ENCODE data around the gene PEX16.
"Not testable (repeated sequence)": the region's sequence is repeated elsewhere in the genome, so short reads cannot be mapped to it uniquely, and the experiment has no call there.

Gene PEX16

GRCh38 chr11:45918331-45918941 lies 759 bp upstream of the PEX16 start:
- DNase-seq (ENCODE audit: low read depth) = no peak

DNA sequence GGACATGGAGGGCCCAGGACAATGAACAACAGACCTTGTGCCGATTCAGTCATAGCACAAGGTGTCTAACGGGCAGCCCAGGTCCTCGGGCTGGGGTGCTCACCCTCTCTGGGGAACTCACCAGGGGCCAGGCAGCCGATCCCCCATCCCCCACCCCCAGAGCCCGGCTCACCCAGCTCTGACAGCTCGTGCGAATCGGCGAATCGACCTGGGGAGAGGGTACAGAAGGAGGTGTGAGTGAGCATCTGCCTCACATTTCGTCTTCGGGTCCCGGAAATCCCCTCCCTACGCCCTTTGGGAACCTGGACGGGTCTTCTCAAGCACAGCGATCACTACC lies 423 bp downstream of the PEX16 start:
- no peak for DNase-seq (ENCODE audit: low read depth)

DNA sequence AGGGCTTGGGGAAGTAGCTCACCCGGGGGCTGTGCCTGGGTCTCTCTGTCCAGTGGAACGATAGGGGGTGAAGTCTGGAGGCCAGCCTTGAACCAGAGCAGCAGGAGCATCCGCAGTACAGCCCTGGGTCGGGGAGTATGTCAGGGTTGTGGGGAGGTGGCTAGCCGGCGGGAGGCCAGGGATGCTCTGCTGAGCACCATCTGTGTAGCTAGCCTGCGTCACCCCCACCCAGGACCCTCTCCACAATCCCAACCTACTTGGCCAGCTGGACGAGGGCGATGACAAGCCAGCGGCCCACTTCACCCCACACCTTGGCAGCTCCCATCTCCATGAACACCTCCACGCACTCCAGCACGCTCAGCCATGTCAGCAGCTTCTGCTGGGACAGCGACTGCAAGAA lies 2.2 kb downstream of the PEX16 start:
- DNase-seq (ENCODE audit: low read depth) = no peak

DNA sequence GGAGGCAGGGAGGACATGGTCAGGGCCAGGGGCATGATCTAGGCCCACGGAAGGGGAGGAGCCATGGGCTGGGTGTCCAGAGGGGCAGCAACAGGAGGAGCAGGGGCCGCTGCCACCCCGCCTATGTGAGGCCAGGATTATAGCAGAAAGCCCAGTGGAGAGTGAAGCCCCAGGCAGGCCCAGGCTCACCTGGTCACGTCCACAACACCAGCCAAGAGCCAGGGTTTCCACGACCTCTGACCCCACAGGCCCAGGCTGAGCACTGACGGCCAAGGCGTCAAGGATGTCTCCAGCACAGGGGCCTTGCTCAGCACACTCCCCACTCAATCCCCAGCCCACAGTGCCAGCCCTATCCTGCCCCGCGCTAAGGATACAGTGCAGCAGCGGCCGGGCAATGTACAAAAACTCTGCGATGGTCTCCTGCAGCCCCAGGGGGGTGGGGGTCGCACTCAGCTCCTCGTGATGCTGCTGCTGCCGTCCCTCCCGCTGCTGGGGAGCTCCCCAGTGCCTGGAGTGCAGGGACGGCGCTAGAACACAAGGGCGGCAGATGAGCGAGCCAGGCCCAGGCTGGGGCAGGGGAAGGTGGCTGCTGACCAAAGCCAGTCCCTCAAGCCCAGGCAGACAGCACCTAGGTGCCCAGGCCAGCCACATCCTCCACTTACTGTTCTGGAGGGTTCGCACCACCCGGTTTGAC lies 3.6 kb downstream of the PEX16 start:
- DNase-seq (ENCODE audit: low read depth) = no peak

DNA sequence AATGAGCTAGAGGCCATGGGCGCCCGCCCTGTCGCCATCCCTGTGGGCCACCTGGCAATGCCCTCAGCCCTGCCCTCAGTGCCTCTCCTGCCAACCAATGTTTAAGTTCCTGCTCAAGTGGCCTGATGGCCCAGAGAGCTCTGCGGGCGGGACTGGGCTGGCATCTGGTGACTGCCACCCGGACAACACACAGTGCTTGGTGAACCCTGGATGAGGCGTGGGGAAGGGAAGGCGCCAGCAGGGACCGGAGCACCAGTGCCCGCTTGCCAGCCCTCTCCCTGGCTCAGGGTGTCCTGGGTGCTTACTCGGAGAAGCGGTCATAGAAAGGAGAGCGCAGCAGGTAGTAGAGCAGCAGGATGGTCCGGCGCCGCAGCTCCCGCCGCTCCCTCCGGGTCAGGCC lies 4.2 kb downstream of the PEX16 start:
- no peak for DNase-seq (ENCODE audit: low read depth)

DNA sequence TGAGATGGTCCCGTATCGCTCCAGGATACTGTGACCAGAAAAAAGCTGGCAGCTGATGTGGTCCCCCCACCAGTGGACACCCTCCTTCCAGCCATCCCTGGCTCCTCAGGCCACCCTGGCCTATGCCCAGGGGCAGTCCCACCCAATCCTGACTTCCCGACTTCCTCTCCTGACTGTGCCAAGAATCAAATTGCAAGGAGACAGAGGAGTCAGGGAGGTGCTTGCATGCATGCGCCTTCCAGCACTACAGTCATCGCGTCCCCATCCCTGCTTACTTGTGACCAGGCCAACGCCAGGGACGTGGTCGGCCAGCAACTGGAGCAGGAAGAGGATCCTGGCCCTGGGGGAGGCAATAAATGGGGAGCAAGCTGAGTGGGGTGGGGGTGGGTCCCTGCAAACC lies 7.1 kb downstream of the PEX16 start:
- no peak for DNase-seq (ENCODE audit: low read depth)

DNA sequence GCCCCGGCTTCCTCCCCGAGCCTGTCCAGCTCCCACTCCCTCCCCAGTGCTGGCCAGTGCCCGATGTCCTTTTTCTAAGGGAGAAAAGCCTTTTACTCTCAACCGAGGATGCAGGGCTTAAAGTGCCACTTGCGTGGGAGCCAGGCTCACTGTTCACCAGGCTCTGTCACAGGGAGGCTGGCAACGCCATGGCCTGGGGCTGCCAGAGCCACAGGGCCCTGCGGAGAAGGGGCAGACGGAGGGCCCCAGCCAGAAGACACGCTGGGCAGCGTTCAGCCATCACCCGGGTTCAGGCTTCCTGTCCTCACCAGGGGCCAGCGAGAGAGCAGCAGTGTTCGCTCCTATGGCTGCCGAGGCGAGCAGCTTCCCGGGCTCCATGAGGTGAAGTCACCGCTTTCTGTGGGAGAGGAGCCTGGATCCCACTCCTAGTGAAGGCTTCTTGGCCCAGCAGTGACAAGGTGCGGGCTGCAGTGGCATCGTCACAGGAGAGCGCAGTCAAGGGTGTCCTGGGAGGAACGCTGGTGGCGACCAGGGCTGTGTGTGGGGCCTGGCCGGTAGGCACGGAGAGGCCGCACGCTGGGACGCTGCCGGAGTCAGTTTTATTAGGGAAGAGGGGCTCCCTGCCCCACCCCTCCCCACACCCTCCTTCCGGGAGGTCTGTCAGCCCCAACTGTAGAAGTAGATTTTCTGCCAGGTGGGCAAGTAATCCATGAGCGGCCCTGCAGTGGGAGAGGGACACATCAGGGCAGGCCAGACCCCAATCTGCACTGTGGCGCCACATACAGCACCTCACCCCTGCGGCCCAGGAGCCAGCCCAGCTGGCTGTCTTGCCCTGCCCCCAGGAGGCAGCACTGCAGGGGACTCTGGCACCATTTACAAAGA lies 7.8 kb downstream of the PEX16 start:
- no peak for DNase-seq (ENCODE audit: low read depth)

DNA sequence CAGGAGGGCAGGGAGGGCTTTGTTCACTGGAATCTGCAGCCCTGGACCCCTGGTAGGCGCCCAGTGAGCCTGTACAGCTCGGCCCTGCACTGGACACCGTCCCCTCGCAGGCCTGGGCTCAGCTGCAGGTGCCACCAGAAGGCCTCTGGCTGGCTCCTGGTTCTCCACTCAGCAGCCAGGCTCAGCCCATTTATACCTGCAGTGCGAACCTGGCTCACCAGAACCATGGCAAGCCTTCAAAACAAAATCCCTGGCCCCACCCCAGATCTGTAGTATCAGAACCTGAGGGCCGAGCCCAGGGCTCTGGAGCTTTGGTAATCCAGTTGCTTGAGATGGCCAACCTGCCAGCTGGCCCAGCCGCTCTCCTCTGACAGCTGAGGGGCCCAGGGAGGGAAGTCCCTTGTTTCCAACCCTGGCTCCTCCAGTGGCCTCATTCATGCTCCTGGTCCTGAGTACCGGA lies 9.7 kb downstream of the PEX16 start:
- DNase-seq (ENCODE audit: low read depth) = no peak

GRCh38 chr11:45906965-45907611 lies 10.6 kb downstream of the PEX16 start, which contains the start of gene FREY1:
Gene FREY1 (minus strand): TSS chr11:45907271. CDS start chr11:45907245, 26 bp downstream.
- DNase-seq (ENCODE audit: low read depth) = no peak

DNA sequence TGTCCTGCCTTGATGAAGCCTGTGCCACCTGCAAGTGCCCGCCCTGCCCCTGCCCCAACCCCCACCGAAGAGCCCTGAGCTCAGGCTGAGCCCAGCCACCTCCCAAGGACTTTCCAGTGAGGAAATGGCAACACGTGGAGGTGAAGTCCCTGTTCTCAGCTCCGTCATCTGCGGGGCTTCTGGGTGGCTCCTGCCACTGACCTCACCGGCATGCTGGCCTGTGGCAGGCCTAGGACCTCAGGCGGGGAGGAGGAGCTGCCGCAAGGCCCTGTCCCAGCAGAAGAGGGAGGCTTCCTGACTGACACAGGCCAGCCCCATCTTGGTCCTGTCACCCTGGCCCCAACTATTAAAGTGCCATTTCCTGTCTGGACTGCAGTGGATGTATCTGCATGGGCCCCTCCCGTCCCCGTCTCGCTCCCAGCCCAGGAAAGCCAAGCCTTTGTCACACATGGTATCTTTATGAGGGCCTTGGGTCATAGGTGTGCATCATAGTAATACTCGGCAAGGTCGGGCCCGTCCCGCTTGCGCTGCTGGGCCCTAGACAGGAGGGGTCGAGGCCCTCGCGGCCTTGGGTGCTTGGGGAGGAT lies 11.5 kb downstream of the PEX16 start:
- DNase-seq (ENCODE audit: low read depth) = no peak

DNA sequence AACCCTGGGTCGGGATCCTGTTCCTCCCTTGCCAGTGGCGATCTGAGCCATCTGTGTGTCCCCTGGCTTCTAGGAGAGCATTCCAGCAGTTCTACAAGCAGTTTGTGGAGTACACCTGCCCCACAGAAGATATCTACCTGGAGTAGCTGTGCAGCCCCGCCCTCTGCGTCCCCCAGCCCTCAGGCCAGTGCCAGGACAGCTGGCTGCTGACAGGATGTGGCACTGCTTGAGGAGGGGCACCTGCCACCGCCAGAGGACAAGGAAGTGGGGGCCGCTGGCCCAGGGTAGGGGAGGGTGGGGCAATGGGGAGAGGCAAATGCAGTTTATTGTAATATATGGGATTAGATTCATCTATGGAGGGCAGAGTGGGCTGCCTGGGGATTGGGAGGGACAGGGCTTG lies 12.1 kb downstream of the PEX16 start:
- DNase-seq (ENCODE audit: low read depth) = not testable (repeated sequence)

DNA sequence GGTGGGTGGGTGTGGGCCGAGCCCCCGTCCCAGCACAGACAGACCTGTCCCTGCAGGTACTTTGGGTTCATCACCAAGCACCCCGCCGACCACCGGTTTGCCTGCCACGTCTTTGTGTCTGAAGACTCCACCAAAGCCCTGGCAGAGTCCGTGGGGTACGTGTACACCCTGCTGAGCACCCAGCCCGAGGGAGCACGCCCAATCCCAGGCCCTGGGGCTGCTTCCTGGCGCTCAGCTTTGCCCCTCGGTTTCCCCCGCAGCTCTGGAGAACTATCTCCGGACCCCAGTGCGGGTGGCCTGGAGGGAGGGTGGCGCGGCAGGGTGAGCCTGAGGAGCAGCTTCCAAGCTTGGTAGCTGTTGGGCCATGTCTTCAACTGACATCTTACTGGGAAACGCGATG lies 12.6 kb downstream of the PEX16 start:
- DNase-seq (ENCODE audit: low read depth) = no peak

GRCh38 chr11:45904309-45904915 lies 13.3 kb downstream of the PEX16 start:
- DNase-seq (ENCODE audit: low read depth) = no peak

DNA sequence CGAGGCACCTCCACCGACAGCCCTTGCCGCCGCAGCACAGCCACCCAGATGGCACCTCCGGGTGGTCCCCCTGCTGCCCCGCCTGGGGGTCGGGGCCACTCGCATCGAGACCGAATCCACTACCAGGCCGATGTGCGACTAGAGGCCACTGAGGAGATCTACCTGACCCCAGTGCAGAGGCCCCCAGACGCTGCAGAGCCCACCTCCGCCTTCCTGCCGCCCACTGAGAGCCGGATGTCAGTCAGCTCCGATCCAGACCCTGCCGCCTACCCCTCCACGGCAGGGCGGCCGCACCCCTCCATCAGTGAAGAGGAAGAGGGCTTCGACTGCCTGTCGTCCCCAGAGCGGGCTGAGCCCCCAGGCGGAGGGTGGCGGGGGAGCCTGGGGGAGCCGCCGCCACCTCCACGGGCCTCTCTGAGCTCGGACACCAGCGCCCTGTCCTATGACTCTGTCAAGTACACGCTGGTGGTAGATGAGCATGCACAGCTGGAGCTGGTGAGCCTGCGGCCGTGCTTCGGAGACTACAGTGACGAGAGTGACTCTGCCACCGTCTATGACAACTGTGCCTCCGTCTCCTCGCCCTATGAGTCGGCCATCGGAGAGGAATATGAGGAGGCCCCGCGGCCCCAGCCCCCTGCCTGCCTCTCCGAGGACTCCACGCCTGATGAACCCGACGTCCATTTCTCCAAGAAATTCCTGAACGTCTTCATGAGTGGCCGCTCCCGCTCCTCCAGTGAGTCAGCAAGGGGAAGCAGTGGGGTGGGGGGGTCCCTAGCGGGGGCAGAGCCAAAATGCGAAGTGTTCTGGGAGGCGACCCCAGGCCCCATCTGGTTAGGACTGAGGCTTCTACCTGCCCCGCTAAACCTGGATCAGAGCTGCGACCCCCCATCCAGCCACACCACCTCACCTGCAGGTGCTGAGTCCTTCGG lies 15.0 kb downstream of the PEX16 start:
- no peak for DNase-seq (ENCODE audit: low read depth)

DNA sequence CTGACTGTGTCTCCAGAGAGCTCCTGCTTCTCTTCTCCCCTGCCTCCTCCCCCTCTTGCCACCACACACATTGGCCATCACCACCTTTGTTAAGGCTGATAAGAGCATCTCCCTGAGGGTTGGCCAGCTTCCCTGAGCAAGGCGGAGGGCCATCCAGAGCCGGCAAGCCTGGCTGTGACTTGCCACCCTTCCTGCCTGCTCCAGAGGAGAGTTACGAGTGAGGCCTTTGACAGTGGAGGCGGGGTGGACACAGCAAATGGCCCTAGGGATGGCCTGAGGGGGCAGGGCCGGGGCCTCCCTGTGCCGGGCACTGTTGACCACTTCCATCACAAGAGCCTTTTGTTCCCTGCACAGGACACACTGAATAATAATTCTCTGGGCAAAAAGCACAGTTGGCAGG lies 16.1 kb downstream of the PEX16 start:
- DNase-seq (ENCODE audit: low read depth) = no peak

DNA sequence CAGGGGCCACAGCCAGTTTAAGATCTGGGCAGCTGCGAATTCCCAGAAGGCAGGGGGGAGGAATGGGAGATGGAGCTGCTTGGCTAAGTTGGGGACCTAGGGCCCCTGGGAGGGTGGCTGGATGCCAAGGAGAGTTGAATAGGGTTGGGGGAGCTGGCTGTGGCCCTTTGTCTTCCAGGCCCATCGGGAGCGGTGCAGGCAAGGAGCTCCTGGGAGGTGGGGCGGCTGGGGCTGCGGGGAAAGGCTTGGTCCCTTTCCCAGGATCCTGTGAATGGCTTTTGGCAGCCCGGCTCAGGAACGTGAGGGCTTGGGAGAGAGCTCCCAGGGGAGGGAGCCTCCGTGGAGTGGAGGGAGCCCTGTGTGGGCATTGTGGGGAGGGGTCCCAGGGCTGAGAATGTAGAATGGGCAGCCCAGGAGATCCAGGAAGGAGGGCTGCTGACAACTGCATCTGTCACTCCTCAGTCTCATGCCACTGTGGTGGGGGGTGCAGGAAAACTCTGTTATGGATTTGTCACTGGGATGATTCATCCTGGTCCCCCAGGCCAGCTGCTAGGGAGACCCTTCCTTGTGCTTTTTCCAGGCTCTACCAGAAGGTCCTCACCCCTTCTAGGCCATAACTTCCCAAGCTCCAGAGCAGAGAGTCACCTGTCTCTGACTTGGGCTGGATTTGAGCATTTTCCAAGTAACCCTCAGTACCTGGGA lies 16.6 kb downstream of the PEX16 start:
- no peak for DNase-seq (ENCODE audit: low read depth)

DNA sequence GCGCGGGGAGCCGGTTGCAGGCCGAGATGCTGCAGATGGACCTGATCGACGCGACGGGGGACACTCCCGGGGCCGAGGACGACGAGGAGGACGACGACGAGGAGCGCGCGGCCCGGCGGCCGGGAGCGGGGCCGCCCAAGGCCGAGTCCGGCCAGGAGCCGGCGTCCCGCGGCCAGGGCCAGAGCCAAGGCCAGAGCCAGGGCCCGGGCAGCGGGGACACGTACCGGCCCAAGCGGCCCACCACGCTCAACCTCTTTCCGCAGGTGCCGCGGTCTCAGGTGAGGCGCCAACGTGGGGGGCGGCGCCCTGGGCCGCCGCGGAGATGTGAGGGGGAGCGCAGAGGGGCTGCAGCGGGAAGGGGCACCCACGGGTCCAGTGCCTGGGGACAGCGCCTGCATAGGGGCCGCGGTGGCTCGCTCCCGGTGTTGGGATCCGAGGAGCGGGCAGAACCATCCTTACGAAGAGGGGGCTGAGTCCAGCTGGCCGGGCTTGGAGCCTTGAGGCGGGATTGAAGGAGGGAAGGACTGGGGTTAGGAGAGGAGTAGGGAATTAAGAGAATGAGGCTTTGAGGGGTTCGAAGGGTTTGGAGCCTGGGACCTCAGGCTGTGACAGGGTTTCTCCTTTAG lies 17.4 kb downstream of the PEX16 start:
- not testable (repeated sequence) for DNase-seq (ENCODE audit: low read depth)

DNA sequence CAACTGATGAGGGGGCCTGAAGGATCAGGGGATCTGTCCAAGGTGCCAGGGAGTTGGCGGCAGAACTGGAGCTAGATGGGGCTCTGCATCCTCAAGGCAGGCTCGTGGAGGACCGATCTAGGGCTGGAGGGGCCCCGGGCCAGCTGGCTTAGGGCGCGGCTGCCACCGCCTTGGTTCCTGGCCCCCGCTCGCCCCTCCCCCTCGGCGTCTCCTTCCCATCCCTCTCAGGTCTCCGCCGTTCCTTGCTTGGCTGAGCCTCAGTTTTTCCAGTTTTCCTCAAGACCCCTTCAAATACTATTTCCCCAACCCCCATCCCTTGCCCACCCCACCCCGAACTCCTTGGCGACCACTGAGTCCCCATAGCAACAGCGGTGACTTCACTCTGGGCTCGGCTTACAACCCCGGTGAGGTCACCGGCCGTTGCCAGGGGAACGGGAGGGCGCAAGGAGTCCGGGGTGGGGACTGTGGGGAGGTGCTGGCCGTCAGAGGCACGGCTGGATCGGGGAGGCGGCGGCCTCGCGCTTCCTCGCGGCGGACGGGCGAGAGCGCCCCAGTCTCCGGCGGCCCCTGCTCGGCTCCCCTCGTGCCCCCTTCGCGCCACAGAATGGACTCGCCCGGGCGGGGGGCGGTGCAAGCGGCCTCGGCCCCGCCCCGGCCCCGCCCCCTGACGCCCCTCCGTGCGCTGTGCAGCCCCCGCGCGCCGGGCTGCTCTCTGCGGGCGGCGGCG lies 18.1 kb downstream of the PEX16 start:
- peak; percentile 39 for DNase-seq (ENCODE audit: low read depth)

GRCh38 chr11:45899086-45899447 lies 18.6 kb downstream of the PEX16 start:
- DNase-seq (ENCODE audit: low read depth) = no peak

Measured in stimulated activated CD8-positive, alpha-beta memory T cell treated with anti-CD3 and anti-CD28 coated beads, Interleukin-12 subunit alpha, Interleukin-12 subunit beta, amount 100 ng/mL, for 1 hour (primary cell).